C4-2B (cell line): ENCODE data around the gene ENDOV.

Experiments
- ZFX ChIP-seq: fragments of 450-650 bp; IDR thresholded peaks from 2 replicates; pipeline ENCODE4 v1.6.1; 2017
- TF ChIP-seq, protein P1 (sequence below): fragments of 450-650 bp; conservative IDR thresholded peaks from 2 replicates; pipeline ENCODE4 v1.5.1; 2017; ENCODE audit warnings: mild to moderate bottlenecking

GRCh38 chr17:80382446-80382845 is 32.5 kb upstream of the ENDOV start:
- TF ChIP-seq ZFX: no peak
- TF ChIP-seq, protein P1, sequence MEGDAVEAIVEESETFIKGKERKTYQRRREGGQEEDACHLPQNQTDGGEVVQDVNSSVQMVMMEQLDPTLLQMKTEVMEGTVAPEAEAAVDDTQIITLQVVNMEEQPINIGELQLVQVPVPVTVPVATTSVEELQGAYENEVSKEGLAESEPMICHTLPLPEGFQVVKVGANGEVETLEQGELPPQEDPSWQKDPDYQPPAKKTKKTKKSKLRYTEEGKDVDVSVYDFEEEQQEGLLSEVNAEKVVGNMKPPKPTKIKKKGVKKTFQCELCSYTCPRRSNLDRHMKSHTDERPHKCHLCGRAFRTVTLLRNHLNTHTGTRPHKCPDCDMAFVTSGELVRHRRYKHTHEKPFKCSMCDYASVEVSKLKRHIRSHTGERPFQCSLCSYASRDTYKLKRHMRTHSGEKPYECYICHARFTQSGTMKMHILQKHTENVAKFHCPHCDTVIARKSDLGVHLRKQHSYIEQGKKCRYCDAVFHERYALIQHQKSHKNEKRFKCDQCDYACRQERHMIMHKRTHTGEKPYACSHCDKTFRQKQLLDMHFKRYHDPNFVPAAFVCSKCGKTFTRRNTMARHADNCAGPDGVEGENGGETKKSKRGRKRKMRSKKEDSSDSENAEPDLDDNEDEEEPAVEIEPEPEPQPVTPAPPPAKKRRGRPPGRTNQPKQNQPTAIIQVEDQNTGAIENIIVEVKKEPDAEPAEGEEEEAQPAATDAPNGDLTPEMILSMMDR: no peak
